ENCODE data around the gene CBFA2T3. TPM values are rescaled to one million over a fixed set of nuclear protein-coding genes. Genes with fewer than 3 reads are reported as not detected.

The CBFA2T3 gene
- 8.6 TPM for total RNA-seq
- long read RNA-seq, partial matches to known transcripts: 11 of 19 reads
- long read RNA-seq, other reads (novel, unspliced or antisense): 8 of 19 reads

DNA sequence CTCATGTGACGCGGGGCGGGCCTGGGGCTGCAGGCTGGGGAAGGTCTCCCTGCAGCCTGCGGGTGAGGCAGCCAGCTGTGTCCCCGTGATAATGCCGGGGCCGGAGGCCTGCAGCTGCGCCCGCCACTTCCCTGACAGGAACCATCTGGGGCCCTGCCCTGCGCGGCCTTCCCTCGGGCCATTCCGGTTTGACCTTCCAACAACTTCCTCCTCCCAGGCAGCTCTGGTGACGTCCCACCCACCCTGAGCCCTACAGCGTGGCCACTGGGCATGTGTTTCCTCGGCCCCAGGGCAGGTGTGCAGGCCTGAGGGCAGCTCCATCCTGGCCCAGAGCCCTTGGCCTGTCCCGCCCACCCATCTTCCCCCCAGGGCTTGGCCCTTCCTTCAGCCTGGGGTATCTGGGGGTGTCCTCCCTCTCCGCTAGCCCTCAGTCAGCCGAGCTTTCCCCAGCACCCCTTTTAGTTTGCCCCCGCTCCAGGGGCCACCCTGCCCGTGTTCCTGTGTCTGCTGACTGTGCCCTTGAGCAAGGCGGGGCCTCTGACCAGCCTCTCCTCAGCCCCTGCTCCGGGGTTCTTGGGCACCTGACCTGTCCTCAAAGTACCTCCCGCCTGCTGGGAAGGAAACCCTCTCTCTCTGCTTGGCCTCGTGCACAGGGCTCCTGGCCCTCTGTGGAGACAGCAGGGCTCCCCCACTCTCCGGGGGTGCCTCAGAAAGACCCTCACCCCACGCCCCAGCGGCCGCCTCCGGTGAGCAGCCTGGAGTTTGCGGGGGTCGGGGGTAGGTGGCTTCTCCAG is at the start of gene CBFA2T3:
Gene CBFA2T3 (minus strand): TSS at position 190 of the 794 bp plus-strand sequence. CDS start 400 bp downstream, outside the sequence.
- H3K9me3 ChIP-seq (replicated peaks): no peaks in the 10 kb centered on the region
- DNase-seq: peak; percentile 84
- peak within 1 kb of the TSS; percentile 50 for H3K27ac ChIP-seq (replicated peaks)
- peaks cover 82% of the 10 kb centered on the region for H3K27me3 ChIP-seq (ENCODE audit: low read depth)
- H3K36me3 ChIP-seq: no peaks in the 10 kb centered on the region
- no peak for TF ChIP-seq CTCF (IDR thresholded peaks at IDR 0.05; ENCODE audit: borderline replicate concordance)
- H3K4me3 ChIP-seq: peak within 1 kb of the TSS; percentile 48
- intact Hi-C loops (cut with micrococcal nuclease): no loop called here
- H3K4me1 ChIP-seq: peaks cover 22% of the 10 kb centered on the region

- no peak for TF ChIP-seq CTCF (IDR thresholded peaks at IDR 0.05; ENCODE audit: borderline replicate concordance)
- intact Hi-C loops (cut with micrococcal nuclease): no loop called here
- Histone ChIP-seq H3K27ac (replicated peaks) (no peak overlapping the region), H3K9me3 (replicated peaks) (peaks cover 31% of the 10 kb centered on the region), H3K4me1 (no peaks in the 10 kb centered on the region), H3K36me3 (no peaks in the 10 kb centered on the region), H3K4me3 (no peak overlapping the region), H3K27me3 (ENCODE audit: low read depth) (peaks cover 65% of the 10 kb centered on the region)
- DNase-seq: no peak
Observed at GRCh38 chr16:89026121-89026612, 49.2 kb upstream of the CBFA2T3 start.

DNA sequence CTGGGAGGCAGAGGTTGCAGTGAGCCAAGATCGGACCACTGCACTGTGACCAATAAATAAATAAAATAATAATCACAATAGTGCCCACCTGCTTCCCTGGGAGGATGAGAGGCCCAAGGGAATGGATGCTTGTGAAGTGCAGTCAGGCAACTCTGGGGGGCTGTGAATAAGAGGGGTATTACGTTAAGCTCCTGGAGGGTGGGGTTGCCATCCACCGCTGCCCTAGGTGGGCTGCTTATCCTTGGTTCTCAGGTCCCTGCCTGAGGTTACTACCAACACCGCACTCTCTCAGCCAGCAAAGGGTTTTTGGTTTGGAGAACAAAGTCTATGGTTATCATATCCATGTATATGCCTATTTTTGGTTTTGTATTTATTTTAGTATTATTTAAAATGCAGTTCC is 48.6 kb upstream of the CBFA2T3 start:
- Histone ChIP-seq H3K27me3 (ENCODE audit: low read depth) (peaks cover 70% of the 10 kb centered on the region), H3K36me3 (no peaks in the 10 kb centered on the region), H3K27ac (replicated peaks) (no peak overlapping the region), H3K4me1 (no peaks in the 10 kb centered on the region), H3K4me3 (no peak overlapping the region), H3K9me3 (replicated peaks) (peaks cover 25% of the 10 kb centered on the region)
- intact Hi-C loops (cut with micrococcal nuclease): no loop called here
- DNase-seq: no peak
- no peak for TF ChIP-seq CTCF (IDR thresholded peaks at IDR 0.05; ENCODE audit: borderline replicate concordance)

DNA sequence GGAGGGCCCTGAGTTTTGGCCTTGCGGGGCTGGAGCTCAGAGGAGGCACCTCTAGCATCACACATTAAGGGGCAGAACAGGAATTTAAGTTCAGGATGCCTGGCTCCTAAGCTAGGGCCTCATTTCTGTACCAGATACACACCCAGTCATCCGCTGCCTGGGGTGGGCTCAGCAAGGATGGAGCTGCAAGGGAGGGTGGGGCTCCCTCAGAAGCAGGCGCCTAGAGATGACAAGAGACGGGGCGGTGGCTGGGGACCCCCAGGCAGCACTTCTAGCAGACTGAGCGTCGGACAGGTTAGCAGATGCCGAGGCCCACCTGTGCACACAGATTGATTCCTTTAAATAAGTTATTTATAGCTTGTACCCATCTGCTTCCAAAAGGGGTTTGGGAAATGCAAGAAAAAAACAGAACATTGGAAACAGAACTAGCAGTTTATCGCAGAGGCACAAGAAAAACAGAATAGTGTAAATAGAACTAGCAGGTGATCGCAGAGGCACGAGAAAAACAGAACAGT is 47.6 kb upstream of the CBFA2T3 start:
- Histone ChIP-seq H3K4me3 (no peak overlapping the region), H3K27ac (replicated peaks) (no peak overlapping the region), H3K4me1 (no peaks in the 10 kb centered on the region), H3K9me3 (replicated peaks) (peaks cover 25% of the 10 kb centered on the region), H3K36me3 (no peaks in the 10 kb centered on the region), H3K27me3 (ENCODE audit: low read depth) (peaks cover 81% of the 10 kb centered on the region)
- intact Hi-C loops (cut with micrococcal nuclease): no loop called here
- DNase-seq: no peak
- TF ChIP-seq CTCF (IDR thresholded peaks at IDR 0.05; ENCODE audit: borderline replicate concordance): no peak

GRCh38 chr16:89023621-89024511 is 46.9 kb upstream of the CBFA2T3 start:
- intact Hi-C loops (cut with micrococcal nuclease): no loop called here
- Histone ChIP-seq H3K4me1 (no peaks in the 10 kb centered on the region), H3K36me3 (no peaks in the 10 kb centered on the region), H3K9me3 (replicated peaks) (peaks cover 25% of the 10 kb centered on the region), H3K4me3 (no peak overlapping the region), H3K27me3 (ENCODE audit: low read depth) (peaks cover 88% of the 10 kb centered on the region), H3K27ac (replicated peaks) (no peak overlapping the region)
- TF ChIP-seq CTCF (IDR thresholded peaks at IDR 0.05; ENCODE audit: borderline replicate concordance): no peak
- peak; percentile 2 for DNase-seq
